Natural killer cell (primary cell): Measurements from ENCODE around the gene MOV10L1. TPM values are rescaled to one million over a fixed set of nuclear protein-coding genes. Genes with fewer than 3 reads are reported as not detected.
A peak's percentile ranks its signal among the peaks of the same experiment; 100 is the strongest.

Experiments used
- ATAC-seq, 3 donors: fragments of 150-1000 bp in 2 of 3; fragments of 200-7000 bp in 1 of 3; cut with Tn5 transposase; 1 replicate in 1 of 3; 2 replicates in 2 of 3; pipeline ENCODE4 v1.10.0; 2021; ENCODE audit warnings: mild to moderate bottlenecking in 2 of 3, moderate library complexity in 2 of 3
- DNase-seq, 2 donors: peaks; one replicate each; pipeline versions ENCODE4 v3.0.0 to v3.0.0-alpha.2; 2013 to 2021; ENCODE audit warnings: mixed read lengths in 1 of 2
- H3K27ac ChIP-seq: one replicate; pipeline ENCODE4 v1.5.1; 2013; ENCODE audit warnings: mild to moderate bottlenecking, low read length
- H3K27me3 ChIP-seq: one replicate; pipeline ENCODE4 v1.6.1; 2013; ENCODE audit warnings: low read length; ENCODE audit not compliant: control insufficient read depth, insufficient read depth
- H3K36me3 ChIP-seq: one replicate; pipeline ENCODE4 v1.6.1; 2013; ENCODE audit warnings: low read length; ENCODE audit not compliant: control insufficient read depth, insufficient read depth
- H3K4me1 ChIP-seq: one replicate; pipeline ENCODE4 v1.6.1; 2013; ENCODE audit warnings: low read length; ENCODE audit not compliant: control insufficient read depth, insufficient read depth
- H3K4me3 ChIP-seq: one replicate; pipeline ENCODE4 v1.5.1; 2013; ENCODE audit warnings: low read length
- H3K9me3 ChIP-seq: one replicate; pipeline ENCODE4 v1.6.1; 2013; ENCODE audit warnings: low read length; ENCODE audit not compliant: control insufficient read depth, insufficient read depth
- H3K27ac Mint-ChIP-seq, 2 donors: one replicate each; pipeline ENCODE4 v1.8.0; 2022; ENCODE audit warnings: mild to moderate bottlenecking in 2 of 2, mixed read lengths in 2 of 2, moderate library complexity in 1 of 2
- H3K27me3 Mint-ChIP-seq, 2 donors: one replicate each; pipeline ENCODE4 v1.8.0; 2022; ENCODE audit warnings: low read depth in 2 of 2, mixed read lengths in 2 of 2
- H3K36me3 Mint-ChIP-seq: one replicate; pipeline ENCODE4 v1.8.0; 2022; ENCODE audit warnings: mixed read lengths
- H3K4me1 Mint-ChIP-seq, 2 donors: one replicate each; pipeline ENCODE4 v1.8.0; 2022; ENCODE audit warnings: mixed read lengths in 2 of 2
- H3K4me3 Mint-ChIP-seq: one replicate; pipeline ENCODE4 v1.8.0; 2022; ENCODE audit warnings: mild to moderate bottlenecking, moderate library complexity, mixed read lengths
- H3K9me3 Mint-ChIP-seq, 2 donors: one replicate each; pipeline ENCODE4 v1.8.0; 2022; ENCODE audit warnings: mixed read lengths in 2 of 2
- CTCF ChIP-seq: fragments of 200-600 bp; IDR thresholded peaks from one replicate; pipeline ENCODE4 v1.8.0; 2022; ENCODE audit warnings: antibody characterized with exemption
- WGBS: methylation state at CpG from one replicate; pipeline ENCODE4 v1.1.7; 2013; ENCODE audit warnings: missing lambda C conversion rate; ENCODE audit not compliant: insufficient coverage; 5-methylcytosine and 5-hydroxymethylcytosine counted together
- intact Hi-C: fragments of 100-400 bp; cut with micrococcal nuclease; formaldehyde crosslinking; loops from one replicate; pipeline ENCODE4 v1.14.2; 2022
- total RNA-seq, 4 donors: library from RNA; stranded (reverse); fragments of 120-200 nt in 1 of 4; gene quantifications; one replicate each; pipeline versions ENCODE4 v1.2.3 to v1.2.4, GENCODE V29; 2013 to 2022

MOV10L1 gene
- total RNA-seq, 3 donors from 2014 or later (not counting 1 experiment from before 2014, with no cell fraction given): 1.0 to 1.7 TPM; not detected in 1

- no peak for DNase-seq
- no peaks in the 10 kb centered on the region for H3K27me3 ChIP-seq
- H3K9me3 ChIP-seq: no peaks in the 10 kb centered on the region
- H3K27ac Mint-ChIP-seq: no peak overlapping the region
- H3K36me3 ChIP-seq: no peaks in the 10 kb centered on the region
- H3K27ac ChIP-seq: no peak overlapping the region
- no peak for TF ChIP-seq CTCF
- no peak overlapping the region for H3K4me3 Mint-ChIP-seq
- peaks cover 11% of the 10 kb centered on the region for H3K4me1 ChIP-seq
- peaks cover 0 to 10% of the 10 kb centered on the region in 2 donors for H3K4me1 Mint-ChIP-seq
- no peaks in the 10 kb centered on the region for H3K27me3 Mint-ChIP-seq
- H3K4me3 ChIP-seq: no peak overlapping the region
- intact Hi-C loops: loop anchor here (5.0 kb wide), 1 partner anchor 44 kb away; no protein-coding TSS in a partner anchor
- 84% methylated on average over 12 of the region's 12 CpGs for WGBS
- no peaks in the 10 kb centered on the region for H3K9me3 Mint-ChIP-seq
- ATAC-seq: no peak
- H3K36me3 Mint-ChIP-seq: no peaks in the 10 kb centered on the region
Measured at GRCh38 chr22:50148166-50148500, 58.3 kb downstream of the MOV10L1 start.

GRCh38 chr22:50148991-50149721 is 59.4 kb downstream of the MOV10L1 start:
- H3K27me3 ChIP-seq: no peaks in the 10 kb centered on the region
- no peak overlapping the region for H3K4me3 Mint-ChIP-seq
- no peaks in the 10 kb centered on the region for H3K9me3 ChIP-seq
- DNase-seq (peak; percentile 71 to 91), ATAC-seq (peak; percentile 91 to 99 (median 96))
- no peak overlapping the region for H3K4me3 ChIP-seq
- H3K9me3 Mint-ChIP-seq: no peaks in the 10 kb centered on the region
- WGBS: 26% methylated on average over 22 of the region's 22 CpGs
- H3K4me1 ChIP-seq: peaks cover 11% of the 10 kb centered on the region
- H3K4me1 Mint-ChIP-seq: peaks cover 0 to 10% of the 10 kb centered on the region in 2 donors
- H3K36me3 Mint-ChIP-seq: no peaks in the 10 kb centered on the region
- H3K27ac ChIP-seq: no peak overlapping the region
- H3K36me3 ChIP-seq: no peaks in the 10 kb centered on the region
- no peak overlapping the region for H3K27ac Mint-ChIP-seq
- TF ChIP-seq CTCF: peak; percentile 90
- no peaks in the 10 kb centered on the region for H3K27me3 Mint-ChIP-seq
- intact Hi-C loops: loop anchor here (1.0 to 5.0 kb wide), 2 partner anchors 43 to 60 kb away; no protein-coding TSS in a partner anchor

GRCh38 chr22:50150161-50151129 is 60.6 kb downstream of the MOV10L1 start:
- intact Hi-C loops: no loop called here
- WGBS: 90% methylated on average over 35 of the region's 35 CpGs
- H3K4me3 Mint-ChIP-seq: no peak overlapping the region

More at GRCh38 chr22:50150161-50151129, 60.6 kb downstream of the MOV10L1 start:
- ATAC-seq: no peak
- Histone ChIP-seq H3K27me3 (no peaks in the 10 kb centered on the region), H3K4me3 (no peak overlapping the region), H3K36me3 (no peaks in the 10 kb centered on the region), H3K27ac (no peak overlapping the region), H3K4me1 (peaks cover 11% of the 10 kb centered on the region), H3K9me3 (no peaks in the 10 kb centered on the region)
- DNase-seq: no peak
- no peak for TF ChIP-seq CTCF
- Mint-ChIP-seq H3K27ac (no peak overlapping the region), H3K9me3 (no peaks in the 10 kb centered on the region), H3K4me1 (peaks cover 0 to 10% of the 10 kb centered on the region in 2 donors), H3K27me3 (no peaks in the 10 kb centered on the region), H3K36me3 (no peaks in the 10 kb centered on the region)
